Stimulated activated naive CD8-positive, alpha-beta T cell treated with anti-CD3 and anti-CD28 coated beads, Interleukin-15, Interleukin-2, amounts not matched to agents 100 U/mL and 50 U/mL, for 24 hours (primary cell): ENCODE results near the gene SPATA22.
"Not testable (repeated sequence)": the region's sequence is repeated elsewhere in the genome, so short reads cannot be mapped to it uniquely, and the experiment has no call there.

ENCODE experiments used
- ATAC-seq: fragments of 150-1000 bp; cut with Tn5 transposase; one replicate; pipeline ENCODE4 v1.10.0; 2021
- DNase-seq: peaks from one replicate; pipeline ENCODE4 v3.0.0; 2021

SPATA22 gene

GRCh38 chr17:3471599-3471998, at the start of gene SPATA22:
TSS of gene SPATA22 (minus strand) at chr17:3471819. CDS start at chr17:3469325, 2,494 bp downstream.
- DNase-seq (no peak), ATAC-seq (no peak)

- not testable (repeated sequence) for DNase-seq, ATAC-seq
Observed at GRCh38 chr17:3519472-3519871, 47.9 kb upstream of the SPATA22 start.

DNA sequence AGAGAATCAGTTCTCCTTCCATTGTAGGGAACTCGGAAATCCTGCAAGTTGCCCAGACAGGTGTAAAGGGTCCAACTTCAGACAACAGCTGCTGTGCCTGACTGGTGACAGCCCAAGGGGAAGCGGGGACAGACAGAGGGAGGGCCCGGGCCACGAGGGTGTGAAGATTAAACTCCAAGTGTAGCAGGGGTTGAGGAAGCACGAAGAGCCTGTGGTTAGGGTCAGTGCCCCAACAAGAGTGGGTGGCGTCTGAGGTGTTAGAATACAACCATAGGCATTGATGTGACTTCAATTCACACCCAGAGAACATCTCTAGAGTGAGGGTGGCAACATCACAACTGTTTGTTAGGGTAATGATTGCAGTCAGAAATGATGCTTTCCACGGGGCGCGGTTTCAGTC, 43.3 kb upstream of the SPATA22 start:
- DNase-seq (no peak), ATAC-seq (no peak)

GRCh38 chr17:3514167-3514566, 42.5 kb upstream of the SPATA22 start:
- not testable (repeated sequence) for DNase-seq, ATAC-seq

DNA sequence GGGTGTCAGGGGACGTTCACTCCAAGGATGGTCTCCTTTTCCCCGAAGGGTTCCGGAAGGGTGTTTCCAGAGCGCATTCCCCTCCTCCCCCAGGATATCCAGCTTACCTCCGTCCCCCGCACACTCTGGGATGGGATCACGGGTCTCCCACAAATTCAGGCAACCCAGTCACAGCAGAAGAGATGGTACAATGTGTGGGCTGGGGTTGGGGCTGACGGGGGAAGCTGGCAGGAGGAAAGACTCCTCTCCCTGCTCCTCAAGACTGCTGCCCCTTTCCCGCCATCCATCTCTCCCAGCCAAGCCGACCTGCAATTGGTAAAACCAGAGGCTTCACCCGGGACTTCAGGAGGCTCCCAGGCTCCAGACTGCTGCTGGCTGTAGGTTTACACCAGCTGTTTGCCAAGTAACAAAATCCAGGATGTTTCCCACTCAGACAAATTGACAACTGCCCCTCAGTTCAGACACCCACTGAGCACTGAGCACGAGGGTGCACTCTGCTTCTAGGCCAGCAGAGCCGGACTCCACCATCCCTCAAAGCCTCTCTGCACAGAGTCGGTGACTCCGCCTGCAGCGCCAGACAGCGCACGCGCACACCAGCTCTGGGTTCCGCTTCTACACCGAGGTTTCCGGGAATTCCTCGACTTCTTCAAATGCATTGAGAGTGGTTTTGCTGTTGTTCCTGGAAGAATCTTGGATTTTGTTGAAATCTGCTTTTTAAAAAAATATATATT, 41.9 kb upstream of the SPATA22 start:
- no peak for ATAC-seq
- DNase-seq = no peak

DNA sequence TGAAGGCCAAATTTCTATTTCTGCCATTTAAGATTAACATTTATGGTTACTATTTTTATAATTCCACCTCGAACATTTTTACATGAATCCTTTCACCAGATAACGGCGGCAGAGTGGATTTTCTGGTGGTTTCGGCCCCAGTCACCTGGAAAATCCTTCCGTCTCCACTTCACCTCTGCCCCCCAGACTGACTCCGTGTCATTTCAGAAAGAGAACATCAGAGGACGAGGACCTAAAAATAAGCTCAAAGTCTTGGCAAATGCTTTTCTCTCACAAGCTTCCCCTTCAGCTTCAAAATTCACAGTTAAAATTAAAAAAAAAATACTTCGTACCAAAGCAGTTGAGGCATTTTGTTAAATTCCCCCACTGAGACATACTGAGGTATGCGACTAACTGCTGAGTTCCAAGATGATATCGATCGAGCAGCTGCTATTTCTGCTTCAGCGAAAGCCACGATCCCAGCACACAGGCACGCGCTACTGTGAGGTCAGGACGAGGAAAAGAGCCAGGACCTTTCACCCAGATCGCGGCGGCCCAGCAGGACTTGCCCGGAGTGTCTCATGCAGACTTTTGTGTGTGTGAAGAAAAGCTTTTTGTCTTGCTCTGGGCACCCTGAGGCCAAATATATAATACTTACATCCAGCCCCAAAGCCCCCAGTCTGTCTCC, 41.0 kb upstream of the SPATA22 start:
- DNase-seq = no peak

DNA sequence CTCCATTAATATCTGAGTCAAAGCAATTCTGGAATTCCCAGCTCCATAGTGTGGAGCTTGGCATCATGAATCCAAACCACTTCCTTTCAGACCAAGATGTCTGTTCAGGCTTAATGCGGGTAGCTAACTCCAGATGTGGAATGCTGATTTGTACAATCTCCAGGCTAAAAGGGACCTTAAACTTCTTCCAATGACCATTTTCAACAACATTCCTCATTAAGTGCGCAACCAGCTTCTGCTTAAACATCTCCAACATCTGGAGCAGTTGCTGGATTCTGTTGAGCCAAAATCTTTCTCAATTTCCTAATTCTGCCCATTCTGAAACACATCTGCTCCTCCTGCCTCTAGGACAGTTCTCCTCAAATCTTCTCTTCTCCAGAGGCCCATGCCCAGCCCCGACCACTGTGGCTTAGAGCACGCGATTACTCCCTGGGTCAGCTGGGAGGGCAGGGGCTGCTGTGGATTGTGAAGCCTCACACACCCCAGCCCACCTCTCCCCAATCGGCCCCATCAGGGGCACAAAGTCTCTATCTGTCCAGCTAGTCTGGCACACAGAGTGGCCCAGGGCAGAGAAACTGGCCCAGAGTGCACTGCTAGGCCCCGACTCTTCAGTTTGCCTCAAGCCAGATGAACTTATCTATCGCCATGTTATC, 40.4 kb upstream of the SPATA22 start:
- ATAC-seq = no peak

More for the DNA sequence above, 41.0 kb upstream of the SPATA22 start:
- ATAC-seq = no peak

DNA sequence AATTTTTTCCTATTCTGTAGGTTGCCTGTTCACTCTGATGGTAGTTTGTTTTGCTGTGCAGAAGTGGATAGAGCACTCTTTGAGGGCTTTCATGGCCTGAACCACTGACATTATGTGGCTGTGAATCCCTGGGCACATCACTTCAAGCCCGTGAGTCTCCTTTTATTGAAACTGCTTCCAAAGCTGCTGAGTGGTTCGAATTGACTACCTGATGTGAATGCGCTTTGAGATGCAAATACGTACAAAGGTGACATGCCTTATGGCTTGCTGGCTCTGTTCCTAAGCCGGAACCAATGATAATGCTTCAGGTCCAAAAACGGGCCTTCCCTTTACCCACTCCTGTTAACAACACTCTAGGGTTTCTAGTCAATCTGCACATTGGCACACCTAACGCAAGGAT, 38.5 kb upstream of the SPATA22 start:
- DNase-seq = no peak
- no peak for ATAC-seq

More for the DNA sequence above, 40.4 kb upstream of the SPATA22 start:
- no peak for DNase-seq

- ATAC-seq (no peak), DNase-seq (no peak)
Observed at GRCh38 chr17:3507869-3508268, 36.2 kb upstream of the SPATA22 start.

DNA sequence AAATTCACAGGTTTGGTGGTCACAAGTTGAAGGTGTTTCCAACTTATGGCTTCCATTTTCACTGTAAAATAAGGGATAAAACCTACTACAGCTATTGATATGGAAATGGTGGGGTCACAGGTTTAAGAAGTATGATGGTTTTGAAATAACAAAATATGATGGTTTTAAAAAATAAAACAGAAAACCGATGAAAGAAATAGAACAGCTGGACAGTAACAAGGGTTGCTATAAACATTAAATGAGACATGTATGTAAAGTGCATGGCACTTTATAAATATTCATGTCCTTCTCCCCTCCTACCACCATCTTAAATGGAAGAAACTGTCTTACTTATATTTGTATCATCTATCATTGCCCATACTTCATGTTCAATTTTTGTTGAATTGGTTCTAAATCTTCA, 35.5 kb upstream of the SPATA22 start:
- DNase-seq = no peak
- no peak for ATAC-seq

- ATAC-seq (no peak), DNase-seq (no peak)
Observed at GRCh38 chr17:3506054-3506453, 34.4 kb upstream of the SPATA22 start.

DNA sequence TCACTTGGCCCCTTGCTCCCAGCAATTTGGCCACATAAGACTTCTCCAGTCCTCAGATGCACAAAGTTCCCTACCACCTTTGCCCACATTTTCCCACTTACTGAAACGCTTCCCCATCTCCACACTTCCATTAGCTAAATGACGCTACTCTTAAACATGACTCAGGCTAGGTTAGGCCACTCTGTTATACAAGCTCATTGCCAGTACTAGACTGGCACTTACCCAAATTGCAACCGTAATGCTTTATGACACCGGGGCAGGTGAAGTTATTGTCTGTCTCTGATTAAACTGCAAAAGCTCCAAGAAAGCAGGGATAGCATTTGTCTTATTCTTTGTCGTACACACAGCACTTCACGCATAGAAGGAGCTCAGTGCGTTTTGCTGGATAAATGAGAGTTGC, 33.4 kb upstream of the SPATA22 start:
- DNase-seq = no peak

GRCh38 chr17:3503285-3503684, 31.7 kb upstream of the SPATA22 start:
- DNase-seq (no peak), ATAC-seq (no peak)

More for the DNA sequence above, 33.4 kb upstream of the SPATA22 start:
- ATAC-seq = no peak

DNA sequence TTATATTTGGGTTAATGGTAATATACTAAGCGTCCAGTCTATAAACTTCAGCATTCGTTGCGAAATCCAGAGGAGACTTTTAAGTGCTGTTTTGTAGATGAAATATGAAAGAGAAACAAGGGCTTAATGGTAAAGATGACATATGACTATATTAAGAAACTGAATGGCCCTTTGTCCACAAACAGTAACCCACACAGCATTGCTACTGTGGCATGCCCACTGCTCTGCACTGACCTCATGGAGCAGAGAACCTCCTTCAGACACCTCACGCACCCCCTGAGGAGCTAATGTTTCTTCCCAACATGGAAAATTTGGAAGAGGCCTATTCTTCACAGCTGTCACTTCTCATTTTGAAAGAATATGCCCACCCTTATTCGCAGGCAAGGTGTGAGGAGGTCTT, 30.8 kb upstream of the SPATA22 start:
- ATAC-seq (no peak), DNase-seq (no peak)

GRCh38 chr17:3501344-3501743, 29.7 kb upstream of the SPATA22 start:
- ATAC-seq (no peak), DNase-seq (no peak)

DNA sequence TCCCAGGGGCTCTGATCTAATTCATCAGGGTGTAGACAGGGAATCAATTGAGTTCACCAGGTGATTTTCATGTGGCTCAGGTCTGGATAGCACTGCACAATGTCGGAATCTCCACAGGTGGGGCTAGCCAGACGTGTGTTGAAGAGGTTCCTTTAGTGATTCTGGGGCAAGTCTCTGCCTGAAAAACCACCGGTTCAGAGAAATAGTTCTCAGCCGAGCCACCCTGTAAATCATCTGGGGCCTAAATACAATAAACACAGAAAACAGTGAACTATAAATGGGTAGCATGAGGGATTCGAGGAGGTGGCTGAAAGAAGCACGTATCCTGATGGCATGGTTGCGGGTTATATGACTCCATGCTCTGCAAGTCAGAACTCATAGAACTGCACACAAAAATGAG, 25.5 kb upstream of the SPATA22 start:
- DNase-seq = no peak
- ATAC-seq = no peak

DNA sequence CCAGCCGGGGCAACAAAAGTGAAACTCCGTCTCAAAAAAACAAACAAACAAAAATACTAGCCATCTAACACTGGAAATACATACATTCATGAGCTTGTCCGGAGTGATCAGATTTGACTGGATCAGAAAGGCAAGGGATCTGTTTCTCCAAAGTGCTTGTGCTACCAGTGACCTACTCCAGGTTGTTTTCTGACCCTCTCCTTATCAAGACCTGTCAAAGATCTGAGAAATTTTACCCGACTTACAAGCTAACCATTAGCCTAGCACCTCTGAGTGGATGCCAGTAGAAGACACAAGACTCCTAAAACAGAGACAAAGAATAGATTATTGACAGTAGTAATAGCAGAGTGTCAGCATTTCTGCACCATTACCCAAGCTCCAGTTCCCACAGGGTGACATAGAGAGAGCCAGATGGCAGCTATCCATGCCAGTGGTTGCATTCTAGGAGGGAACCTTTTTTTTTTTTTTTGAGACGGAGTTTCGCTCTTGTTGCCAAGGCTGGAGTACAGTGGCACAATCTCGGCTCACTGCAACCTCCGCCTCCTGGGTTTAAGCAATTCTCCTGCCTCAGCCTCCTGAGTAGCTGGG, 14.0 kb upstream of the SPATA22 start:
- no peak for ATAC-seq
- DNase-seq = no peak

- DNase-seq (no peak), ATAC-seq (no peak)
Observed at GRCh38 chr17:3482852-3483251, 11.2 kb upstream of the SPATA22 start.

GRCh38 chr17:3479988-3480387, 8.4 kb upstream of the SPATA22 start:
- no peak for ATAC-seq
- DNase-seq = no peak

DNA sequence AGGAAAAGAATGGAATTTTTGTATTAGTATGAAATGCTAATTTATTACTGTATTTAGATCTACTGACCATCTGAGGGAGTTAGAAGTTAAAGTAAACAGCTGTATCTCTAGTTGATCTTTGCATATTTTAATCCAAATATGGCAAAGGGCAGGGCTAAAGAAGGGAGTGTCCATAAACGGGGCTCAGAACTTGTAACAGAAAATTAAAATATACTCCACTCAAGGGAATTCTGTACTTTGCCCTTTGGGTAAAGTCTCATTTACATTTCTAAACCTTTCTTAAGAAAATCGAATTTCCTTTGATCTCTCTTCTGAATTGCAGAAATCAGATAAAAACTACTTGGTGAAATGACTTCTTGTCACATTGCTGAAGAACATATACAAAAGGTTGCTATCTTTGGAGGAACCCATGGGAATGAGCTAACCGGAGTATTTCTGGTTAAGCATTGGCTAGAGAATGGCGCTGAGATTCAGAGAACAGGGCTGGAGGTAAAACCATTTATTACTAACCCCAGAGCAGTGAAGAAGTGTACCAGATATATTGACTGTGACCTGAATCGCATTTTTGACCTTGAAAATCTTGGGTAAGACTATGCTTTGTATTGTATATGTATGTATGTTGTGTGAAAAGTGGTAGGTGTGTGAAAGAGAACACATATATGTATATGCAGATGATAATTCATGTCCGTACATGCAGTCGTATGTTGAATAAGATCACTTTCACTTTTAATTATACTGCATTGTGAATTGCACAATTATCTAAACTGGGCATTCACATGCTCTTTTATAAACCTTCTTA, 4.4 kb upstream of the SPATA22 start, which contains the start of gene ASPA:
ASPA (plus strand) TSS at position 186 of the 799 bp plus-strand sequence; CDS start at position 349, 163 bp downstream.
- no peak for ATAC-seq
- no peak for DNase-seq

DNA sequence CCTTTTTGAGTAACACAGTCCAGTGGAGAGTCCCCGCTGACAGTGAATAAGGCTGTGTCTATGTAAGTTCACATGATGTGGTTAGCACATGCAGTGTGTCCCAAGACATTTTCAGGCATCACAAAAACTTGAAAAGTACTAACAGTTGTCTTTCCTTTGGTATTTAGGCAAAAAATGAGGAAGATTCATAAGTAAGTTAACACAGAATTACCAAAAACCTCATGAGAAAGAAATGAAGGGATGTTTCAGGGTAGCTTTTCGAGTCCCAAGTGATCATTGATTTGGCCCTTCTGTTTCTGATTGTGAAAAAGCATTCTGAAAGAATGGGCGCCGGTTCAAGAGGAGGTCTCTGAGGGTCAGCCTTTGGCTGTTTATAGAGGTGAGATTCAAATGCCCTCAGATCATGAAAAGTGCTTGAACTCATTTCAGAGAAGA, 3.6 kb upstream of the SPATA22 start:
- DNase-seq (no peak), ATAC-seq (no peak)

DNA sequence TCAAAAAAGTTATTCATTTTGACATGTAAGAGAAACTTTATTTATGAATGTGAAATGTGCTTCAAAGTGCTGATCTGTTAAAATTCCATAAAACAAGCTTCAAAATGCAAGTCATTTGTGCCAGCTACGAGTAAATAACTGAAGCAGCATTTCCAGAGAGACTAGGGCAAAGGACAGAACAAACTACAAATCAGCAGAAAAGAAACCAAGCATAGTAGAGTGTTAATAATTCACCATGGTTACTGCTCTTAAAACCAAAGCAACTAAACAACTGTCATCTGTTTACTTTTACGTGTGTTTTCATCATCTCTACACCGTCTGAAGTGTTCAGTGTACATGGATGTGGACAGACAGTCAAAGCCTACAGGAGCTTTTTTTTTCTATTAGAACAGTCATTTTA, 2.6 kb upstream of the SPATA22 start:
- no peak for DNase-seq
- ATAC-seq = no peak
